Osteocyte (in vitro differentiated cells): Measurements from ENCODE around the gene ZNF80. TPM values are rescaled to one million over a fixed set of nuclear protein-coding genes. Genes with fewer than 3 reads are reported as not detected.
A peak's percentile ranks its signal among the peaks of the same experiment; 100 is the strongest.

ENCODE experiments used
- DNase-seq: peaks from one replicate; pipeline ENCODE4 v3.0.0; 2021; ENCODE audit warnings: mixed read lengths; ENCODE audit not compliant: unreplicated experiment; ENCODE audit errors: extremely low spot score
- H3K27ac Mint-ChIP-seq: one replicate; pipeline ENCODE4 v1.8.0; 2021; ENCODE audit warnings: mild to moderate bottlenecking, mixed read lengths; ENCODE audit not compliant: unreplicated experiment
- H3K27me3 Mint-ChIP-seq: one replicate; pipeline ENCODE4 v1.8.0; 2021; ENCODE audit warnings: mixed read lengths; ENCODE audit not compliant: unreplicated experiment
- H3K36me3 Mint-ChIP-seq: one replicate; pipeline ENCODE4 v1.8.0; 2021; ENCODE audit warnings: mixed read lengths; ENCODE audit not compliant: unreplicated experiment
- H3K4me1 Mint-ChIP-seq: one replicate; pipeline ENCODE4 v1.8.0; 2021; ENCODE audit warnings: mixed read lengths; ENCODE audit not compliant: unreplicated experiment
- H3K4me3 Mint-ChIP-seq: one replicate; pipeline ENCODE4 v1.8.0; 2021; ENCODE audit warnings: mild to moderate bottlenecking, moderate library complexity, mixed read lengths; ENCODE audit not compliant: unreplicated experiment
- H3K9me3 Mint-ChIP-seq: one replicate; pipeline ENCODE4 v1.8.0; 2021; ENCODE audit warnings: mixed read lengths; ENCODE audit not compliant: unreplicated experiment
- CTCF ChIP-seq: fragments of 200-600 bp; sonication (generic); IDR thresholded peaks from 2 replicates; pipeline ENCODE4 v1.5.0; 2021; ENCODE audit warnings: antibody characterized with exemption, mild to moderate bottlenecking, moderate library complexity
- total RNA-seq: library from RNA; stranded (reverse); gene quantifications from 2 replicates; pipeline ENCODE4 v1.2.1, GENCODE V29; 2021

The ZNF80 gene
- total RNA-seq, 1 donor from 2014 or later, result not detected

- H3K9me3 Mint-ChIP-seq, result no peaks in the 10 kb centered on the region
- no peaks in the 10 kb centered on the region for H3K36me3 Mint-ChIP-seq
- no peak overlapping the region for H3K27ac Mint-ChIP-seq
- no peaks in the 10 kb centered on the region for H3K4me1 Mint-ChIP-seq
- no peak for DNase-seq
- no peak overlapping the region for H3K4me3 Mint-ChIP-seq
- H3K27me3 Mint-ChIP-seq, result peaks cover 10% of the 10 kb centered on the region
- no peak for TF ChIP-seq CTCF
These were observed 21.0 kb downstream of the ZNF80 start for GRCh38 chr3:114216186-114216970.

GRCh38 chr3:114214542-114215341 lies 22.6 kb downstream of the ZNF80 start:
- H3K4me3 Mint-ChIP-seq, result no peak overlapping the region
- H3K27ac Mint-ChIP-seq, result no peak overlapping the region
- no peak for DNase-seq
- H3K36me3 Mint-ChIP-seq, result no peaks in the 10 kb centered on the region
- H3K9me3 Mint-ChIP-seq, result no peaks in the 10 kb centered on the region
- H3K4me1 Mint-ChIP-seq, result no peaks in the 10 kb centered on the region
- no peak for TF ChIP-seq CTCF
- H3K27me3 Mint-ChIP-seq, result peaks cover 5% of the 10 kb centered on the region

GRCh38 chr3:114213627-114214541 lies 23.5 kb downstream of the ZNF80 start:
- no peaks in the 10 kb centered on the region for H3K36me3 Mint-ChIP-seq
- no peak overlapping the region for H3K4me3 Mint-ChIP-seq
- no peaks in the 10 kb centered on the region for H3K4me1 Mint-ChIP-seq
- DNase-seq, result no peak
- H3K27me3 Mint-ChIP-seq, result no peaks in the 10 kb centered on the region
- peak; percentile 10 for TF ChIP-seq CTCF
- no peak overlapping the region for H3K27ac Mint-ChIP-seq
- no peaks in the 10 kb centered on the region for H3K9me3 Mint-ChIP-seq

GRCh38 chr3:114213292-114213626 lies 24.1 kb downstream of the ZNF80 start:
- Mint-ChIP-seq H3K27me3 (no peaks in the 10 kb centered on the region), H3K4me3 (no peak overlapping the region), H3K27ac (no peak overlapping the region), H3K9me3 (no peaks in the 10 kb centered on the region), H3K4me1 (no peaks in the 10 kb centered on the region), H3K36me3 (no peaks in the 10 kb centered on the region)
- DNase-seq, result no peak
- no peak for TF ChIP-seq CTCF
